HG03135 (cell line): ENCODE data around the gene PRKACA.

ENCODE experiments used
- ATAC-seq: cut with Tn5 transposase; IDR thresholded peaks from one replicate; pipeline ENCODE4 v1.9.1; 2021; ENCODE audit warnings: mild to moderate bottlenecking, moderate library complexity; ENCODE audit not compliant: unreplicated experiment

PRKACA gene

GRCh38 chr19:14073261-14073924, 44.2 kb downstream of the PRKACA start:
- ATAC-seq, result peak; percentile 41

DNA sequence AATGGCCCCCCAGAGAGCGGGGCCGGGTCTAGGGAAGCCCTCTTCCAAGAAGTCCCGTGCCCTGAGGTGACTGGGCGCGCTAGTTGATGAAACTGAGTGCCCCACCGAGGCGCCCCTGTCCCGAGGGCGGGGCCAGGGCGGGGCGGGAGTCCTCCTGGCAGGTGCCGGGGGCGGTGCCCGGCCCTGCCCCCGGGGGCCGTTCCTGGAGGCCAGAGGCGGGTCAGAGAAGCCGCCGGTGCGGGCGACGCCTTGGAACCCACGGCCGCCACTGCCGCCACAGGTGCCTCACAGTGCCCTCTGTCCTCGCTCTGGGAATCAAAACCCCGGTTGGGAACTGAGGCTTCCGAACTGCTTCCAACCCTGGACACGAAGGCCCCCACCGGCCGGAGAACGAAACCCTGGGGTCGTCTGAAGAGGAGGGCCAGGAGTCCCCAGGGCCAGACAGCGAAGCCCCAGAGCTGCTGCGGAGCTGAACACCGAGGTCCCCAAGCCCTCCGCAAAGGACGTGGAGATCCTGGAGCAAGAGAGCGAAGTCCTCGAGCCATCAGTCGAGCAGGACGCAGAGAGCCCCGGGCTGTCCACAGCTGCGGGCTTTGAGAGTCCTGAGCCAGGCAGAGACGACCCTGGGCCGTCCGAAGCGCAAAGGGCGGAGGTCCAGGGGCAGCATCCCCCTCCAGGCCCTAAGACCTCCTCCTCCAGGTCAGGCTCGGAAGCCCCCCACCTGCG, 44.9 kb downstream of the PRKACA start, which contains the start of gene MISP3:
MISP3 (plus strand) TSS at position 252 of the 726 bp plus-strand sequence. CDS start 524 bp downstream, outside the sequence.
- ATAC-seq, result no peak

GRCh38 chr19:14070268-14071050, 47.1 kb downstream of the PRKACA start:
- ATAC-seq, result no peak

DNA sequence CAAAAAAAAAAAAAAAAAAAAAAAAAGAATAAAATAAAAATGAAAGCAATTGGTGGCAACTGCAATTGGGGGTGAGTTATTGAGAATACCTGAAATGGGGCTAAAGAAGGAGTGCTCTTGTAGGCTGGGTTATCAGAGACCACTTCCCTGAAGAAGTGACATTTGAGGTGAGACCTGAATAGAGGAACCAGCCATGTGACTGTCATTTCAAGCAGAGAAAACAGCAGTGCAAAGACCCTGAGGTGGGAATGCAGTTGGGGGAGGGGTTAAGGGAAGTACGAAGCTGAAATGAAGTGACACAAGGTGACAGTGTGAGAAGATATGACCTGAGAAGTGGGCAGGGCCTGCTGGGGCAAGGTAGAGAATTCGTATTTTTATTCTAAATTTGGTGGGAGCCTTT, 51.4 kb downstream of the PRKACA start:
- no peak for ATAC-seq

DNA sequence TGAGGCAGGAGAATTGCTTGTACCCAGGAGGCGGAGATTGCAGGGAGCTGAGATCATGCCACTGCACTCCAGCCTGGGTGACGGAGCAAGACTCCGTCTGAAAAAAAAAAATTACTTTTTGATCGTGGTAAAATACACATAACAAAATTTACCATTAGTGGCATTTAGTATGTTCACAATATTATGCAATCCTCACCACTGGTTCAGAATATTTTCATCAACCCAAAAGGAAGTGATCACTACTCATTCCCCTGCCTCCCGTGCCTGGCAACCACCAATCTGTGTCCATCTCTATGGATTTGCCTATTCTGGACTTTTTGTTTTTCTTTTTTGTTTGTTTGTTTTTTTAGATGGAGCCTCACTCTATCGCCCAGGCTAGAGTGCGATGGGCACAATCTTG, 54.5 kb downstream of the PRKACA start:
- no peak for ATAC-seq

DNA sequence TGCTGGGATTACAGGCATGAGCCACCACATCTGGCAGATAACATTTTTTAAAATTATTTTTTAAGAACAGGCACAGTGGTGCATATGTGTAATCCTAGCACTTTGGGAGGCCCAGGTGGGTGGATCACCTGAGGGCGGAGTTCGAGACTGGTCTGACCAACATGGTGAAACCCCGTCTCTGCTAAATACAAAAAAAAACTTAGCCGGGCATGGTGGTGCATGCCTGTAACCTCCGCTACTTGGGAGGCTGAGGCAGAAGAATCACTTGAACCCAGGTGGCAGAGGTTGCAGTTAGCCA, 55.1 kb downstream of the PRKACA start:
- ATAC-seq, result no peak

GRCh38 chr19:14061751-14062557, 55.6 kb downstream of the PRKACA start, which contains the start of gene PALM3:
Gene PALM3, minus strand, starts transcription at chr19:14062076. Its CDS starts 96 bp downstream, at chr19:14061980.
- no peak for ATAC-seq

DNA sequence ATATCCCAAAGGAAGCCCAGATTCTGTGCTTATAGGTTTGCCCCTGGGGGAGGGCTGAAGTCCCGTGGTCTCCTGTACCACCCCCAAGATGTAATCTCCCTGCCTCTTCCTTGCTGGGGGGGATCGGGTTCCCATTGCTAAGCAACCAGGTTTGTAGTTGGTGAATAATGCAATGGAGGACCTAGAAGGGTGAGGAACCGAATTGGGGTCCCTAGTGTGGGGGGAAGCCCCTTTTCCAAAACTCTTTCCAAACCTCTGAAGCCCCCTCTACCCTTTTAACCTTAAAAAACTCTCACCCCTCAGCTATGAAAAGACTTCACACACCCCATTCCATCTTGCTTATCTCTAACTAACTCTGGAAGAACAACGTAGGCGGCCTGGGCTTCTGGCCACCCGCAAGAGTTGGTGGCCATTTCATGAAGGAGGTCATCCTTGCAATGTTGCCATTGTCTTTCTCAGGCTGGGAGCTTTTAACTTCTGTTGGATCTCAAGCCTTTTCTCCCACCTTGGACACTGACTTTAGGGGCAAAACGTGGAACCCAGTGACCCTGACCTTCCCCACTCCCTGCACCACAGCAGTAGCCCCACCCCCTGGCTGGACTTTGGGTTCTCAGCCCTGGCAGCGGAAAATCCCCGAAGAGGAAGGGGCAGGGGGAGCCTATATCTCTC, 56.3 kb downstream of the PRKACA start:
- no peak for ATAC-seq

DNA sequence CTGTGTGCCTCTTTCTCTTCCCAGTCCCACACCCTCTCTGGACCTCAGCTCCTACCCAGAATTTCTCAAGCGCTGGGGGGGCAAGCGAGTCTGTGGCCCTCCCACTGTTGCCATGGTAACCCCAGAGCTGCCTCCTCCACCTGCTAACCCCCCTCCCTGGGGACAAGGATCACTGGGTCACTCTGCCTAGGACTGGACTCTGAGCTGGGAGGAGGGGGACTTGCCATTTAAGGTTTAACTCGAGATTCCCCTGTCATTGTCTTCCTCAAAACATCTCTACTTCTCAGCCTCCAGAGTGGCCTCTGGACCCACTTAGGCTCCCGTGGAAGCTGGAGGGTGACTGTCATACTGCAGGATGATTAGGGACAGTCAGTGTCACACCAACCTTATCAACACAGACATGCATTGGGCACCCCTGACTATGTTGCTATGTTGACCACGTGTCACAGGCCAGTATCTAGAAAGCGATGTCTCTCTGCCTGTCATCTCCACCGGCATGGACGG, 57.9 kb downstream of the PRKACA start:
- ATAC-seq, result no peak

GRCh38 chr19:14059093-14059480, 58.5 kb downstream of the PRKACA start:
- no peak for ATAC-seq

DNA sequence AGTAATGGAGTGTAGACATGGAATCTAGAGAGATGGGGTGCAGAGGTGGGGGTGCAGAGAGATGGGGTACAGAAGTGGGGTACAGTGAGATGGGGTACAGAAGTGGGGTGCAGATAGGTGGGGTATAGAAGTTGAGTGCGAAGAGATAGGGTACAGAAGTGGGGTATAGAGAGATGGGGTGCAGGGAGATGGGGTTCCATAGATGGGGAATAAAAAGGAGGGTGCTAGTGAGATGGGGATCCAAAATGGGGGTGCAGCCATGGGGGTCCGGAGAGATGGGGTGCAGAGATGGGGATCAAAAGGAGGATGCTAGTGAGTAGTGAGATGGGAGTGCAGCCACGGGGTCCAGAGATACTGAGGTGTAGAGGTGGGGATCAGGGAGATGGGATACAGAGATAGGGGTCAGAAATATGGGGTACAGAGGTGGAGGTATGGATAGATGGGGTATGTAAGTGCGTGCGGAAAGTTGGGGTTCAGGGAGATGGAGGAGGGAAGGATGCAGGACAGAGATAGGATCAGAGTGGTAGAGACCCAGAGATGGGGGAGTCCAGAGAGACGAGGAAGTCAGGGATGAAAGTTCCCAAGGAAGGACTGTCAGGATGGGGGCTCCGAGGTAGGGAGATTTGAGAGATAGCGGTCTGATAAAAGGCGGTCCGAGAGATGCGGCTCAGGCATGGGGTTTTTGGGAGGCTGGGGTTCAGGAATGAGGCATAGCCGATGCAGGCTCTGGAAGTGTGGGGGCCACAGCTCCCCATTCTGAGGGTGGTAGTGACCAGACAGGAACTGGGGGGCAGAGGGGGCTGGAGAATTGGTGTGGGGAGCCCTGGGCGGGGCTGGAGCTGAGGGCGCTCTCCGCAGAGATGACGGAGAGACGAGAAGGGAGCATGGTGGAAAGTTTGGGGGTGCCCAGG, 59.1 kb downstream of the PRKACA start:
- no peak for ATAC-seq

DNA sequence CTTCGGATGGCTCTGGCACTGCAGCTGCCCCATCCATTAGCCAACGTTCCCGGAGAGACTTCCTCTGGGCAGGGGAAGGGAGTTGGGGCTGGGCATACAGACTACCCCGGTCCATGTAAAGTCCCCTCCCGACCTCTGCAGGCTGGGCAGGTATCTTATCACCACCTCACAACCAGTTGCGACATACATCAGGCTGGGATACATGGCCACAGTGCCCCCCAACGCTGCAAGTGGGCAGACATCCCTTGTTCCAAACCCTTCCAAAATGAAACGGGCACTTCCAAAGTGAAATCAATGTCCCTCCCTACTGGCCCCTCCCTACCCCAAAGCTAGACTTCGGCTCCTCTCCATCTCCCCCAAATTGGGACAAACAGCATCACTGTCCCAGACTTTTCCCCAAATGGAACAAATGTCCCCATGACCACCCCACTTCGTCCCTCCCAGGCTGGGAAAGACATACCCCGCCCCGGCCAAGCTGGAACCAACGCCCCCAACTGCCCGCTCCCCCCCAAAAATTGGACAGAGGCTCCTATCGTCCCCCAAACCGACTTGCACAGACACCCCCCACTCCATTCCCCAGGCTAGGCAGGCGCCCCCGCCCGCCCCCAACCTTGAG, 60.7 kb downstream of the PRKACA start:
- ATAC-seq, result no peak

DNA sequence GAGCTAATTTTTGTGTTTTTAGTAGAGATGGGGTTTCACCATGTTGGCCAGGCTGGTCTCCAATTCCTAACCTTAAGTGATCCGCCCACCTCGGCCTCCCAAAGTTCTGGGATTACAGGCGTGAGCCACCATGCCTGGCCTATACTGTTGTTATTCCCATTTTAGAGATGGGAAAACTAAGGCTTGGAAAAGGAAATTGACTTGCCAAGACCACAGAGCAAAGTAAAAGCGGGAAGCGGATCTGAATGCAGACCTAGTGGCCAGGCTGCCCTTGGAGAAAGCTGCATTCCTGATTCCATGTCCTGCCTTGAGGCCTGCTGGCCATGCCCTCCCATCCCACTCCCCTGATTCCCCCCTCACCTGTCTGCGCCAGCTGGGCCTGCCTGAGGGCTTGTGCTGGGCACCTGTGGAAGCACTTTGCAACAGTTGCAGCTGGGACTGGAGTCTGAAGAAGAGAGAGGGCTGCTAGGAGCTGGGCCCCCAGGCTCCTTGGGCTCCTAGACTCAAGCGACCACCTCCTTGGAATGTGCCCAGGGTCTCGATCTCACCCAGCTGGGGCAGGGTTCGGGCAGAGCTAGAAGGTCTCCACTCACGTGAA, 61.4 kb downstream of the PRKACA start:
- no peak for ATAC-seq

GRCh38 chr19:14055396-14055795, 62.2 kb downstream of the PRKACA start:
- ATAC-seq, result no peak

DNA sequence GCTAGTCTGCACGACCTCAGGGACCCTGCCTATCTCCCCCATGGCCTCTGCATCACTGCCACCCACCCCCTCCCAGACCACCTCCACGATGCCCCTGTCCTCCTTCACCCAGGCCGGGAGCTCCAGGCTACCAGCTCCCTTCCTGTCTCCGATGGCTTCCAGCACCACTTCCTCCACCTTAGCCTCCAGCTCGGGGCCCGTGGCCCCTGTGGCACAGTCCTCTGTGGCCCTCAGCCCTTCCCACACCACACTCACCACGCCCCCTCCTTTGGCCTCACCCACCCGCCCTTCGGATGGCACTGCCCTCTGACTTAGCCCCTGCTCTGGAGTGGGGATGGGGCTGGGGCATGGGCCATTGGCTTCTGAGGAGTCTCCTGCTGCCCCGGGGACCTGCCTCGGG, 62.8 kb downstream of the PRKACA start:
- ATAC-seq, result no peak

DNA sequence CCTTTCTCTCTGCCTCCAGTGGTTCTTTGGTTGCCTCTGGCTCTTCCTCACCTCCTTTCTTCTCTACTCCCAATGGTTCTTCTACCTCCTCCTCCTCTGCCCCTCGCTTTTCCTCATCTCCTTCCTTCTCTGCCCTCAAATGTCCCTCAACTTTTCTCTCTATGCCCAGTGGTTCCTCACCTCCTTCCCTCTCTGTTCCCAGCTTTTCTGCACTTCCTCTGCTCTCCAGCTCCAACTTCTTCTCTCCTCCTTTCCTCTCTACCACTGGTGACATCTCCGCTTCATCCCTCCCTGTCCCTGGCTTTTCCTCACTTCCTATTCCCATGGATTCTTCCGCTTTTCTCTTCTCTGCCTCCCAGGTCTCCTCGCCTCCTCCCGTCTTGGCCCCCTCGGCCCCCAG, 63.5 kb downstream of the PRKACA start:
- ATAC-seq, result no peak

- ATAC-seq, result no peak
These were observed 64.1 kb downstream of the PRKACA start for GRCh38 chr19:14053500-14053899.

- ATAC-seq, result no peak
These were observed 64.5 kb downstream of the PRKACA start for GRCh38 chr19:14053032-14053431.
